IMR-90 (cell line): ENCODE measurements around the gene ELMO1. TPM values are rescaled to one million over a fixed set of nuclear protein-coding genes. Genes with fewer than 3 reads are reported as not detected.

ENCODE experiments used
- ATAC-seq: fragments of 200-7000 bp; cut with Tn5 transposase; 2 replicates; pipeline ENCODE4 v1.9.1; 2020; ENCODE audit warnings: low read depth, mild to moderate bottlenecking, moderate library complexity
- BruUV-seq: library from RNA; stranded (reverse); fragments of 400-500 nt; replicated peaks from 2 replicates; lab custom pipeline; 2021; lab: Mats Ljungman, UMichigan
- CTCF ChIA-PET: fragments of 300-600 bp; formaldehyde crosslinking; extraction: SDS; loops from one replicate; lab custom pipeline; 2021; ENCODE audit warnings: antibody characterized with exemption; lab: Yijun Ruan, JAX
- POLR2A ChIA-PET: fragments of 300-600 bp; sonication (Branson Sonifier 250); formaldehyde crosslinking; loops from one replicate; lab custom pipeline; 2022; ENCODE audit warnings: antibody characterized with exemption; ENCODE audit not compliant: unreplicated experiment; lab: Charles Lee
- DNase-seq: peaks from one replicate; pipeline ENCODE4 v3.0.0; 2013
- H2AFZ ChIP-seq: replicated peaks from 2 replicates; pipeline ENCODE3; 2013; ENCODE audit warnings: low read length, mild to moderate bottlenecking; ENCODE audit not compliant: poor library complexity
- H2AK5ac ChIP-seq: 2 replicates; pipeline ENCODE4 v1.6.1; 2013; ENCODE audit warnings: low read depth, low read length, inconsistent platforms
- H2AK9ac ChIP-seq: replicated peaks from 2 replicates; pipeline ENCODE3; 2013; ENCODE audit warnings: mild to moderate bottlenecking, low read depth, low read length, moderate library complexity; ENCODE audit not compliant: poor library complexity
- H2BK120ac ChIP-seq: 2 replicates; pipeline ENCODE4 v1.6.1; 2013; ENCODE audit warnings: low read depth, low read length, inconsistent platforms
- H2BK15ac ChIP-seq: 3 replicates; pipeline ENCODE4 v1.6.1; 2013; ENCODE audit warnings: low read depth, low read length, inconsistent platforms
- H2BK20ac ChIP-seq: 2 replicates; pipeline ENCODE4 v1.6.1; 2013; ENCODE audit warnings: low read depth, mild to moderate bottlenecking, inconsistent platforms, low read length, moderate library complexity
- H2BK5ac ChIP-seq: 2 replicates; pipeline ENCODE4 v1.6.1; 2013; ENCODE audit warnings: mild to moderate bottlenecking, low read depth, low read length, inconsistent platforms; ENCODE audit not compliant: poor library complexity, severe bottlenecking
- H3K14ac ChIP-seq: replicated peaks from 2 replicates; pipeline ENCODE4 v1.6.1; 2013; ENCODE audit warnings: low read depth, low read length, inconsistent platforms
- H3K18ac ChIP-seq: 2 replicates; pipeline ENCODE4 v1.6.1; 2013; ENCODE audit warnings: low read depth, low read length, control low read depth
- H3K23ac ChIP-seq: 2 replicates; pipeline ENCODE4 v1.6.1; 2013; ENCODE audit warnings: low read depth, low read length, inconsistent platforms
- H3K27ac ChIP-seq: 2 replicates; pipeline ENCODE4 v1.5.1; 2013; ENCODE audit warnings: mild to moderate bottlenecking, control low read depth, low read length; ENCODE audit not compliant: insufficient read depth
- H3K27me3 ChIP-seq: 2 replicates; pipeline ENCODE4 v1.6.1; 2013; ENCODE audit warnings: low read length; ENCODE audit not compliant: control insufficient read depth, insufficient read depth
- H3K36me3 ChIP-seq: 2 replicates; pipeline ENCODE4 v1.6.1; 2013; ENCODE audit warnings: low read length, mixed read lengths; ENCODE audit not compliant: control insufficient read depth, insufficient read depth
- H3K4ac ChIP-seq: 2 replicates; pipeline ENCODE4 v1.6.1; 2013; ENCODE audit warnings: low read depth, low read length, inconsistent platforms
- H3K4me1 ChIP-seq: 2 replicates; pipeline ENCODE4 v1.6.1; 2013; ENCODE audit warnings: low read length, mixed read lengths; ENCODE audit not compliant: control insufficient read depth, insufficient read depth
- H3K4me2 ChIP-seq: 2 replicates; pipeline ENCODE4 v1.6.1; 2013; ENCODE audit warnings: low read depth, mild to moderate bottlenecking, control low read depth, low read length, moderate library complexity
- H3K4me3 ChIP-seq: 2 replicates; pipeline ENCODE4 v1.5.1; 2013; ENCODE audit warnings: low read depth, mild to moderate bottlenecking, control low read depth, low read length, moderate library complexity; ENCODE audit not compliant: insufficient read depth
- H3K56ac ChIP-seq: 2 replicates; pipeline ENCODE4 v1.6.1; 2013; ENCODE audit warnings: low read length, inconsistent platforms; ENCODE audit not compliant: insufficient read depth; ENCODE audit errors: extremely low read depth
- H3K79me1 ChIP-seq, 2 experiments: 2 replicates each; pipeline ENCODE4 v1.6.1; 2013; ENCODE audit warnings: low read length in 2 of 2, inconsistent platforms in 1 of 2, low read depth in 1 of 2
- H3K9ac ChIP-seq: 2 replicates; pipeline ENCODE4 v1.6.1; 2013; ENCODE audit warnings: low read depth, low read length, control low read depth
- H3K9me1 ChIP-seq: 2 replicates; pipeline ENCODE4 v1.6.1; 2013; ENCODE audit warnings: low read length, inconsistent platforms; ENCODE audit not compliant: insufficient read depth
- H3K9me3 ChIP-seq: 2 replicates; pipeline ENCODE4 v1.6.1; 2013; ENCODE audit warnings: low read length; ENCODE audit not compliant: control insufficient read depth, insufficient read depth
- H4K20me1 ChIP-seq: 2 replicates; pipeline ENCODE4 v1.6.1; 2013; ENCODE audit warnings: low read length, inconsistent platforms; ENCODE audit not compliant: insufficient read depth
- H4K5ac ChIP-seq: 2 replicates; pipeline ENCODE4 v1.6.1; 2013; ENCODE audit warnings: mild to moderate bottlenecking, low read depth, low read length, control low read depth
- H4K8ac ChIP-seq, 2 experiments: 2 replicates each; pipeline ENCODE4 v1.6.1; 2013; ENCODE audit warnings: low read depth in 2 of 2, low read length in 2 of 2, control low read depth in 1 of 2, inconsistent platforms in 1 of 2
- H4K91ac ChIP-seq: 2 replicates; pipeline ENCODE4 v1.6.1; 2013; ENCODE audit warnings: low read depth, low read length, inconsistent platforms; ENCODE audit not compliant: insufficient read depth
- BHLHE40 ChIP-seq: fragments of 150-350 bp; IDR thresholded peaks from 2 replicates; pipeline ENCODE4 v1.6.1; 2016; ENCODE audit warnings: mild to moderate bottlenecking, low read depth, low read length
- CEBPB ChIP-seq: IDR thresholded peaks from 2 replicates; pipeline ENCODE4 v1.6.1; 2012; ENCODE audit warnings: low read depth, low read length, improper control_type of control experiment
- CHD1 ChIP-seq: IDR thresholded peaks from 2 replicates; pipeline ENCODE4 v1.6.1; 2012; ENCODE audit warnings: low read depth, low read length, improper control_type of control experiment
- CTCF ChIP-seq: conservative IDR thresholded peaks from 2 replicates; pipeline ENCODE4 v1.5.1; 2012; ENCODE audit warnings: mild to moderate bottlenecking, low read depth, low read length, improper control_type of control experiment
- ELK1 ChIP-seq: fragments of 150-350 bp; IDR thresholded peaks from 2 replicates; pipeline ENCODE4 v1.6.1; 2016; ENCODE audit warnings: low read depth, mild to moderate bottlenecking, low read length, moderate library complexity, borderline replicate concordance
- FOS ChIP-seq: fragments of 150-350 bp; IDR thresholded peaks from 2 replicates; pipeline ENCODE4 v1.6.1; 2016; ENCODE audit warnings: low read depth, low read length
- MAFK ChIP-seq: IDR thresholded peaks from 2 replicates; pipeline ENCODE4 v1.6.1; 2012; ENCODE audit warnings: low read depth, low read length, improper control_type of control experiment
- MAZ ChIP-seq: IDR thresholded peaks from 2 replicates; pipeline ENCODE4 v1.6.1; 2012; ENCODE audit warnings: low read depth, mild to moderate bottlenecking, low read length, improper control_type of control experiment, moderate library complexity, borderline replicate concordance
- MXI1 ChIP-seq: IDR thresholded peaks from 2 replicates; pipeline ENCODE4 v1.6.1; 2012; ENCODE audit warnings: low read depth, mild to moderate bottlenecking, low read length, moderate library complexity, borderline replicate concordance
- NFE2L2 ChIP-seq: fragments of 150-350 bp; IDR thresholded peaks from 2 replicates; pipeline ENCODE4 v1.6.1; 2016; ENCODE audit warnings: low read depth, mild to moderate bottlenecking, low read length
- POLR2A ChIP-seq: IDR thresholded peaks from 2 replicates; pipeline ENCODE4 v1.6.1; 2012; ENCODE audit warnings: mild to moderate bottlenecking, low read depth, low read length
- RAD21 ChIP-seq: IDR thresholded peaks from 2 replicates; pipeline ENCODE4 v1.6.1; 2012; ENCODE audit warnings: low read length, improper control_type of control experiment
- RCOR1 ChIP-seq: IDR thresholded peaks from 2 replicates; pipeline ENCODE4 v1.6.1; 2012; ENCODE audit warnings: mild to moderate bottlenecking, low read length, improper control_type of control experiment; ENCODE audit not compliant: insufficient replicate concordance
- RFX5 ChIP-seq: IDR thresholded peaks from 2 replicates; pipeline ENCODE4 v1.8.0; 2012; ENCODE audit warnings: low read depth, mild to moderate bottlenecking, low read length, moderate library complexity
- SMC3 ChIP-seq: fragments of 150-350 bp; IDR thresholded peaks from 2 replicates; pipeline ENCODE4 v1.6.1; 2016; ENCODE audit warnings: low read depth, mild to moderate bottlenecking, antibody characterized with exemption, low read length, moderate library complexity
- USF2 ChIP-seq: fragments of 150-350 bp; IDR thresholded peaks from 2 replicates; pipeline ENCODE4 v1.6.1; 2017; ENCODE audit warnings: mild to moderate bottlenecking, antibody characterized with exemption, low read length, low read depth
- WGBS, 2 experiments: methylation state at CpG; one replicate each; pipeline versions ENCODE4 v1.1.5 to v1.1.7; 2013; ENCODE audit warnings: missing lambda C conversion rate in 2 of 2; ENCODE audit not compliant: insufficient read length in 1 of 2; ENCODE audit errors: extremely low coverage in 2 of 2; 5-methylcytosine and 5-hydroxymethylcytosine counted together
- dilution Hi-C: fragments of 300-500 bp; cut with HindIII; formaldehyde crosslinking; loops from one replicate; pipeline ENCODE4 v1.14.3; 2018; ENCODE audit warnings: low sequenced_read_pairs; ENCODE audit not compliant: unreplicated experiment
- in situ Hi-C: fragments of 300-500 bp; cut with MboI; formaldehyde crosslinking; loops from 3 replicates; pipeline ENCODE4 v1.14.3; 2019; ENCODE audit warnings: low sequenced_read_pairs, inconsistent platforms, mixed read lengths
- intact Hi-C: fragments of 100-400 bp; cut with micrococcal nuclease; formaldehyde crosslinking; loops from 2 replicates; pipeline ENCODE4 v1.10.0; 2022
- polyA plus RNA-seq, 3 experiments: library from polyadenylated mRNA; depleted of rRNA; stranded (reverse); fragments of >200 nt; gene quantifications; 2 replicates each; pipeline ENCODE4 v1.2.3, GENCODE V29; 2012; ENCODE audit warnings: low replicate concordance in 1 of 3
- total RNA-seq: library from RNA; depleted of rRNA; stranded (reverse); fragments of >200 nt; gene quantifications from 2 replicates; pipeline ENCODE4 v1.2.3, GENCODE V29; 2012

Gene ELMO1
- total and polyA plus RNA-seq, 2 of the 4 experiments (the other 2 are of a cell fraction): 0.03 TPM; not detected in 1

GRCh38 chr7:36874041-36874440 is 574.6 kb downstream of the ELMO1 start:
- Histone ChIP-seq H3K9me1 (no peaks in the 10 kb centered on the region), H2BK120ac (no peak overlapping the region), H2AFZ (no peak overlapping the region), H3K4me3 (no peak overlapping the region), H3K4me2 (no peak overlapping the region), H3K9me3 (no peaks in the 10 kb centered on the region), H2AK5ac (no peak overlapping the region), H3K36me3 (no peaks in the 10 kb centered on the region), H3K56ac (no peak overlapping the region), H2BK5ac (no peak overlapping the region), H4K20me1 (no peaks in the 10 kb centered on the region), H3K14ac (no peak overlapping the region), H3K27ac (no peak overlapping the region), H3K79me1 (no peaks in the 10 kb centered on the region), H3K23ac (no peak overlapping the region), H4K91ac (no peak overlapping the region), H3K27me3 (no peaks in the 10 kb centered on the region), H3K4ac (no peak overlapping the region), H2BK15ac (no peak overlapping the region), H4K8ac (no peak overlapping the region), H2AK9ac (no peak overlapping the region), H4K5ac (no peak overlapping the region), H3K9ac (no peak overlapping the region), H3K4me1 (no peaks in the 10 kb centered on the region), H3K18ac (no peak overlapping the region), H2BK20ac (no peak overlapping the region)
- ChIA-PET POLR2A (no interaction called here), CTCF (no interaction called here)
- in situ Hi-C loops (no loop called here), intact Hi-C loops (loop anchor here (5.0 kb wide), 1 partner anchor 268 kb away; no protein-coding TSS in a partner anchor), dilution Hi-C loops (no loop called here)
- no TSS peak for BruUV-seq
- ATAC-seq (no peak), DNase-seq (no peak)
- TF ChIP-seq FOS (no peak), BHLHE40 (no peak), CEBPB (no peak), RAD21 (no peak), ELK1 (no peak), CTCF (no peak), POLR2A (no peak), CHD1 (no peak), USF2 (no peak), MAZ (no peak), MXI1 (no peak), MAFK (no peak), NFE2L2 (no peak), RFX5 (no peak), SMC3 (no peak), RCOR1 (no peak)
- WGBS, 2 experiments: no CpG with 5 or more reads among the region's 2 CpGs
